Vagina (tissue), 2 donors: ENCODE results near the gene ERBB4. TPM values are rescaled to one million over a fixed set of nuclear protein-coding genes. Genes with fewer than 3 reads are reported as not detected.

ENCODE experiments used
- DNase-seq, 2 donors: peaks; one replicate each; pipeline ENCODE4 v3.0.0-alpha.2; 2017; ENCODE audit errors: extremely low spot score in 2 of 2
- H3K27ac ChIP-seq: fragments of 200-600 bp; sonication (generic); one replicate; pipeline ENCODE4 v1.5.1; 2019
- H3K27me3 ChIP-seq: fragments of 200-600 bp; sonication (generic); one replicate; pipeline ENCODE4 v1.5.1; 2019
- H3K36me3 ChIP-seq, 2 donors: fragments of 200-600 bp; sonication (generic); one replicate each; pipeline ENCODE4 v1.5.1; 2017 to 2019
- H3K4me1 ChIP-seq: fragments of 200-600 bp; sonication (generic); one replicate; pipeline ENCODE4 v1.5.1; 2019
- H3K4me3 ChIP-seq, 2 donors: fragments of 200-600 bp; sonication (generic); 1 replicate in 1 of 2; 2 replicates in 1 of 2; pipeline ENCODE4 v1.5.1; 2016 to 2019
- H3K9me3 ChIP-seq: fragments of 200-600 bp; sonication (generic); one replicate; pipeline ENCODE4 v1.5.1; 2019
- POLR2A ChIP-seq, 2 donors: fragments of 450-650 bp; IDR thresholded peaks; one replicate each; pipeline ENCODE4 v1.6.1; 2017; ENCODE audit warnings: antibody characterized with exemption in 2 of 2, mild to moderate bottlenecking in 2 of 2, moderate library complexity in 2 of 2
- POLR2AphosphoS5 ChIP-seq, 2 donors: sonication (generic); formaldehyde crosslinking; IDR thresholded peaks; one replicate each; pipeline ENCODE4 v1.9.0; 2017; ENCODE audit warnings: antibody characterized with exemption in 2 of 2, mild to moderate bottlenecking in 2 of 2, low read depth in 1 of 2; ENCODE audit not compliant: insufficient read depth in 1 of 2
- intact Hi-C: fragments of 100-400 bp; cut with DNase I; formaldehyde crosslinking; loops from one replicate; pipeline ENCODE4 v1.15.1; 2023
- total RNA-seq: library from RNA; depleted of rRNA; stranded (reverse); fragments of >200 nt; gene quantifications from one replicate; pipeline ENCODE4 v1.2.3, GENCODE V29; 2016
- TF ChIP-seq, protein P1 (sequence below), 3 experiments: fragments of 450-650 bp in 2 of 3; fragments of 200-600 bp in 1 of 3; sonication (generic) in 1 of 3; IDR thresholded peaks; one replicate each; pipeline ENCODE4 v1.5.1; 2017 to 2019; ENCODE audit warnings: antibody characterized with exemption in 3 of 3, mild to moderate bottlenecking in 2 of 3, moderate library complexity in 2 of 3

Gene ERBB4
- total RNA-seq, 1 donor from 2014 or later = 0.25 TPM

DNA sequence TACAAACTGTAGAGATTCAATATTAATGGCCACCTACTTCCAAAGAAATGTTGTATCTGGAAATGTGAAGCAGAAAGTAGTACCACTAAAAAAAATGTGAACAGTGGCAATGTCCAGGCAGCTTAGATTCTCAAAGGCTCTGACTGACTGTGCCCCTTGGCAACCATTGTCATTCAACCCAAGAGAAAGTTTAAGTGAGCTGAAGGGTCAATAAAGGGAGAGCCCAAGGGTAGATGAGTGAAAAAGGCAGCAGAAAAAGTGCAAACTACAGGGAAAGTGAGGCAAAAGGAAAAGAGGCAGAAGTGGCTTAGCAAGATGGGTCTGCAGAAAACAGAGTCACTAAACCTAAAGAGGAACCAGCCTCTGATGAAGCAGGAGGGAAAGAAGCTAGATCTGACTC lies 1179.3 kb downstream of the ERBB4 start:
- H3K4me3 ChIP-seq = no peak overlapping the region
- intact Hi-C loops = no loop called here
- TF ChIP-seq POLR2AphosphoS5 (IDR thresholded peaks at IDR 0.05; ENCODE audit: insufficient read depth in 1 of 2, low read depth in 1 of 2) (no peak), POLR2A (IDR thresholded peaks at IDR 0.05) (no peak)
- TF ChIP-seq, protein P1, sequence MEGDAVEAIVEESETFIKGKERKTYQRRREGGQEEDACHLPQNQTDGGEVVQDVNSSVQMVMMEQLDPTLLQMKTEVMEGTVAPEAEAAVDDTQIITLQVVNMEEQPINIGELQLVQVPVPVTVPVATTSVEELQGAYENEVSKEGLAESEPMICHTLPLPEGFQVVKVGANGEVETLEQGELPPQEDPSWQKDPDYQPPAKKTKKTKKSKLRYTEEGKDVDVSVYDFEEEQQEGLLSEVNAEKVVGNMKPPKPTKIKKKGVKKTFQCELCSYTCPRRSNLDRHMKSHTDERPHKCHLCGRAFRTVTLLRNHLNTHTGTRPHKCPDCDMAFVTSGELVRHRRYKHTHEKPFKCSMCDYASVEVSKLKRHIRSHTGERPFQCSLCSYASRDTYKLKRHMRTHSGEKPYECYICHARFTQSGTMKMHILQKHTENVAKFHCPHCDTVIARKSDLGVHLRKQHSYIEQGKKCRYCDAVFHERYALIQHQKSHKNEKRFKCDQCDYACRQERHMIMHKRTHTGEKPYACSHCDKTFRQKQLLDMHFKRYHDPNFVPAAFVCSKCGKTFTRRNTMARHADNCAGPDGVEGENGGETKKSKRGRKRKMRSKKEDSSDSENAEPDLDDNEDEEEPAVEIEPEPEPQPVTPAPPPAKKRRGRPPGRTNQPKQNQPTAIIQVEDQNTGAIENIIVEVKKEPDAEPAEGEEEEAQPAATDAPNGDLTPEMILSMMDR (IDR thresholded peaks at IDR 0.05) = no peak
- no peaks in the 10 kb centered on the region for H3K27me3 ChIP-seq
- no peak for DNase-seq
- H3K9me3 ChIP-seq = no peaks in the 10 kb centered on the region
- no peaks in the 10 kb centered on the region for H3K36me3 ChIP-seq
- H3K27ac ChIP-seq = no peak overlapping the region
- no peaks in the 10 kb centered on the region for H3K4me1 ChIP-seq

DNA sequence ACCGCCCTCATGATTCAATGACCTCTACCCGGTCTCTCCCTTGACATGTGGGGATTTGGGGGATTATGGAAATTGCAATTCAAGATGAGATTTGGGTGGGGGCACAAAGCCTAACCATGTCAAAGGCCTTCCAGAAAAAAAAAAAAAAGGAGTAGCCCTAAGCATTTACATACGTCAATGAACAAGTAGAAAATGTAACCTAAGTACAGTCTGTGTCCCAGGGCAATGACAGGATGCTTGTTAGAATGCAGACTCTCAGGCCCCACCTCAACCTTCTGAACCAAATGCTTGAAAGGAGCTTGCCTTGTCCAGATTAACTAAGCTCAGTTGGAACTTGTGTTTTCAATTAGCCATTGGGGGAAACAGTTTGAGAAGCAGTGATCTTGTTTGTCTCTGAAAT lies 1180.1 kb downstream of the ERBB4 start:
- TF ChIP-seq POLR2AphosphoS5 (IDR thresholded peaks at IDR 0.05; ENCODE audit: insufficient read depth in 1 of 2, low read depth in 1 of 2) (no peak), POLR2A (IDR thresholded peaks at IDR 0.05) (no peak)
- TF ChIP-seq, protein P1 (IDR thresholded peaks at IDR 0.05) = no peak
- H3K36me3 ChIP-seq = no peaks in the 10 kb centered on the region
- DNase-seq = no peak
- no peaks in the 10 kb centered on the region for H3K27me3 ChIP-seq
- H3K4me1 ChIP-seq = no peaks in the 10 kb centered on the region
- no peaks in the 10 kb centered on the region for H3K9me3 ChIP-seq
- H3K4me3 ChIP-seq = no peak overlapping the region
- no peak overlapping the region for H3K27ac ChIP-seq
- intact Hi-C loops = no loop called here

DNA sequence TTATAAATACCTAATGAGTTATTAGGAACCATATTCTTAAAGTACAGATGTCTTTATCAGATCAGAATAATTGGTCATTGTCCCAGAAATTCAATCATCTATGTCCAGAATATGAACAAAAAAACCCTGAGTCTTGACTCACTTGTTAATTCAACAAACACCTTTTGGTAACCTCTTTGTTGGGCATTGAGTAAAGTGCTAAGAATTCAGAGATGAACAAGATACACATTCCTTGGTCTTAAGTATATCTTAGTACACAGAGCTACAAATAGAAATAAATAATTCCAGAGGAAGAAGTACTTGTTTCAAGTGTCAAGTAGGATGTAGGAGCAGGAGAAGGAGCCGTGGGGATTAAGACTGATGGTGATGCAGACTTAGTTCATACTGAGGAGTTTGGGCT lies 1184.1 kb downstream of the ERBB4 start:
- intact Hi-C loops = no loop called here
- no peaks in the 10 kb centered on the region for H3K36me3 ChIP-seq
- no peak for DNase-seq
- H3K9me3 ChIP-seq = no peaks in the 10 kb centered on the region
- H3K27me3 ChIP-seq = no peaks in the 10 kb centered on the region
- H3K4me1 ChIP-seq = no peaks in the 10 kb centered on the region
- H3K4me3 ChIP-seq = no peak overlapping the region
- H3K27ac ChIP-seq = no peak overlapping the region
- TF ChIP-seq POLR2A (IDR thresholded peaks at IDR 0.05) (no peak), POLR2AphosphoS5 (IDR thresholded peaks at IDR 0.05; ENCODE audit: insufficient read depth in 1 of 2, low read depth in 1 of 2) (no peak)
- TF ChIP-seq, protein P1 (IDR thresholded peaks at IDR 0.05) = no peak

DNA sequence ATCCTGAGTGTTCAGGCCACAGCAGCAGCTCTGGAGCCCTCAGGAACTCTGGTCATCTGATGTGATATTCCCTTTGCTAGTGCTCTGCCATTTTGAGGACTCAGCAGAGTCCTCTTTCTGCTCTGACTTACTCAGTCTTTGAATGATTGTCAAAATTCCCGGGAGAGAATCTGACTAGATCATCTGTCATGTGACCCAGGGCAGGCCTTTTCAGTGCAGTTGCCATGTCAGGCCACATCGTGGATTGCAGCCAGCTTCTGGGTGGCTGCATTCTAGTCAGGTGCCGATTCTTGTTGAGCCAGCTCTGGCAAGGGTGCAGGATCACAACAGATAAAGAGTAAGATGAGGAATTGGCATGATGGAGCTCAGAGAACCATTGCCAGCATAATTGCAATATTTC lies 1186.6 kb downstream of the ERBB4 start:
- no peaks in the 10 kb centered on the region for H3K27me3 ChIP-seq
- DNase-seq = no peak
- no peak for TF ChIP-seq POLR2A (IDR thresholded peaks at IDR 0.05)
- no peak for TF ChIP-seq POLR2AphosphoS5 (IDR thresholded peaks at IDR 0.05; ENCODE audit: insufficient read depth in 1 of 2, low read depth in 1 of 2)
- TF ChIP-seq, protein P1 (IDR thresholded peaks at IDR 0.05) = no peak
- H3K4me1 ChIP-seq = no peaks in the 10 kb centered on the region
- H3K9me3 ChIP-seq = no peaks in the 10 kb centered on the region
- H3K36me3 ChIP-seq = no peaks in the 10 kb centered on the region
- intact Hi-C loops = no loop called here
- H3K4me3 ChIP-seq = no peak overlapping the region
- H3K27ac ChIP-seq = no peak overlapping the region

DNA sequence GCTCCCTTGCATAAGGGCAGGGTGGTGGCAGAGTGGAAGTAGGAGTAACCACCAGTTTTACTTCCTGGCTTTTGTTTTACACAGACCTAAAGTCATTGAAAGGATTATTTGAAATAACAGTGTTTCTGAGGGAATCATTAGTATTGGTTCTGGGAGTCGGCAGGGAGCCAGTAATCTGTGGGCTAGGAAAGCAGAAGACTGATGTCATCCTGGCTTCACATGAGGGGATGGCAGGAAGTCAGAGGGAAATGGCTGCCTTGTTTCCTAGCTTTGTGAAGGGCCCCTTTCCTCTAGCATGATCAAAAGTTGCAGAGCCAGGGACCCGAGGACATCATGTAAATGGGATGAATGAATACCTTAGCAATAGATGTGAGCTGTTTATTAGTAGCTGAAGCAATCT lies 1189.6 kb downstream of the ERBB4 start:
- no peaks in the 10 kb centered on the region for H3K9me3 ChIP-seq
- DNase-seq = no peak
- intact Hi-C loops = no loop called here
- no peak overlapping the region for H3K27ac ChIP-seq
- no peak overlapping the region for H3K4me3 ChIP-seq
- H3K36me3 ChIP-seq = no peaks in the 10 kb centered on the region
- no peaks in the 10 kb centered on the region for H3K4me1 ChIP-seq
- H3K27me3 ChIP-seq = no peaks in the 10 kb centered on the region
- no peak for TF ChIP-seq POLR2AphosphoS5 (IDR thresholded peaks at IDR 0.05; ENCODE audit: insufficient read depth in 1 of 2, low read depth in 1 of 2)

DNA sequence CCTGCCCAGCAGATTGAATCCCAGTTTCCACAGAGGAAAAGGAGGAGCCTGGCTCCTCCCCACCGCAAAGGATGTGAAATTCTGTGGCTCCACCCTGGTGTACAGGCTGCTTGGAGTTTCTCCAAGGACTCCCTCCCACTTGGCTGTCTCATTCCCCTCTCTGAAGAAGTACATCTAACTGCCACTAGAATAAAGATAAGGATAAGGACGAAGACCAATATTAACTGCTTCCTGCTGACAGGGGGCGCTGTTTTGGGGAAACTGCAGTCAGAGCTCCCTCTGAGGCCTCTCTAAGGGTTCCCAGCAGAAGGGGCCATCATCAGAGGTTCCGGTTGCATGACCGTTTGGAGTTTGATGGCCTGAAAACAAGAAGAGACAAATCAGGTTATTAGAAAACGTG lies 1191.3 kb downstream of the ERBB4 start:
- Histone ChIP-seq H3K4me1 (no peaks in the 10 kb centered on the region), H3K4me3 (no peak overlapping the region), H3K27me3 (no peaks in the 10 kb centered on the region), H3K9me3 (no peaks in the 10 kb centered on the region), H3K27ac (no peak overlapping the region), H3K36me3 (no peaks in the 10 kb centered on the region)
- DNase-seq = no peak
- no peak for TF ChIP-seq POLR2A (IDR thresholded peaks at IDR 0.05)
- TF ChIP-seq, protein P1 (IDR thresholded peaks at IDR 0.05) = no peak
- TF ChIP-seq POLR2AphosphoS5 (IDR thresholded peaks at IDR 0.05; ENCODE audit: insufficient read depth in 1 of 2, low read depth in 1 of 2) = no peak
- intact Hi-C loops = no loop called here
